Esophagus (tissue), 2 donors: ENCODE data around the gene PELI2. TPM values are rescaled to one million over a fixed set of nuclear protein-coding genes. Genes with fewer than 3 reads are reported as not detected.

ENCODE experiments used
- H3K27ac ChIP-seq, 2 donors: one replicate each; pipeline ENCODE4 v1.5.1; 2013; ENCODE audit warnings: low read depth in 2 of 2, mild to moderate bottlenecking in 2 of 2, inconsistent platforms in 1 of 2, low read length in 1 of 2, moderate library complexity in 1 of 2
- H3K27me3 ChIP-seq, 2 donors: one replicate each; pipeline ENCODE4 v1.6.1; 2013; ENCODE audit warnings: low read length in 2 of 2, control low read depth in 1 of 2, mild to moderate bottlenecking in 1 of 2; ENCODE audit not compliant: insufficient read depth in 2 of 2, control insufficient read depth in 1 of 2
- H3K36me3 ChIP-seq, 2 donors: one replicate each; pipeline ENCODE4 v1.6.1; 2013; ENCODE audit warnings: low read length in 1 of 2; ENCODE audit not compliant: control insufficient read depth in 2 of 2, insufficient read depth in 2 of 2
- H3K4me1 ChIP-seq, 2 donors: one replicate each; pipeline ENCODE4 v1.6.1; 2013; ENCODE audit warnings: low read length in 1 of 2; ENCODE audit not compliant: control insufficient read depth in 2 of 2, insufficient read depth in 2 of 2
- H3K4me3 ChIP-seq, 2 donors: one replicate each; pipeline ENCODE4 v1.5.1; 2013; ENCODE audit warnings: low read length in 2 of 2, mild to moderate bottlenecking in 2 of 2, low read depth in 1 of 2, moderate library complexity in 1 of 2
- H3K9me3 ChIP-seq, 2 donors: one replicate each; pipeline ENCODE4 v1.6.1; 2013; ENCODE audit warnings: mild to moderate bottlenecking in 2 of 2, low read depth in 1 of 2, low read length in 1 of 2, moderate library complexity in 1 of 2; ENCODE audit not compliant: control insufficient read depth in 2 of 2, insufficient read depth in 1 of 2
- WGBS, 2 donors: extraction: QIAGEN DNeasy Blood & Tissue Kit; methylation state at CpG; one replicate each; pipeline ENCODE4 v1.1.7; 2013; 5-methylcytosine and 5-hydroxymethylcytosine counted together
- polyA plus RNA-seq, 2 donors: library from polyadenylated mRNA; stranded (reverse); fragments of 200-250 nt; gene quantifications; one replicate each; pipeline ENCODE4 v1.2.3, GENCODE V29; 2013
- donor health status: healthy with polysubstance abuse.
- donor health status: Bipolar disorder and iron deficiency.

The PELI2 gene
- polyA plus RNA-seq, 2 donors, result 0.86 to 1.4 TPM

GRCh38 chr14:56094076-56094475, 24.1 kb upstream of the PELI2 start:
- Histone ChIP-seq H3K27ac (no peak overlapping the region), H3K27me3 (no peaks in the 10 kb centered on the region), H3K4me1 (no peaks in the 10 kb centered on the region), H3K36me3 (no peaks in the 10 kb centered on the region), H3K4me3 (no peak overlapping the region), H3K9me3 (no peaks in the 10 kb centered on the region)
- 64 to 83% methylated on average over 4 of the region's 4 CpGs for WGBS, 2 donors

- Histone ChIP-seq H3K27ac (no peak overlapping the region), H3K4me1 (no peaks in the 10 kb centered on the region), H3K36me3 (no peaks in the 10 kb centered on the region), H3K9me3 (no peaks in the 10 kb centered on the region), H3K4me3 (no peak overlapping the region), H3K27me3 (no peaks in the 10 kb centered on the region)
- WGBS, 2 donors, result 68 to 81% methylated on average over 1 of the region's 1 CpG
Measured at GRCh38 chr14:56098021-56098420, 20.2 kb upstream of the PELI2 start.

GRCh38 chr14:56099081-56099797, 19.0 kb upstream of the PELI2 start:
- Histone ChIP-seq H3K27me3 (no peaks in the 10 kb centered on the region), H3K36me3 (no peaks in the 10 kb centered on the region), H3K4me3 (no peak overlapping the region), H3K27ac (no peak overlapping the region), H3K9me3 (no peaks in the 10 kb centered on the region), H3K4me1 (no peaks in the 10 kb centered on the region)
- WGBS, 2 donors, result 59 to 63% methylated on average over 7 of the region's 7 CpGs

GRCh38 chr14:56100556-56100955, 17.7 kb upstream of the PELI2 start:
- no peaks in the 10 kb centered on the region for H3K9me3 ChIP-seq
- 52 to 71% methylated on average over 3 of the region's 3 CpGs for WGBS, 2 donors
- no peaks in the 10 kb centered on the region for H3K27me3 ChIP-seq
- no peaks in the 10 kb centered on the region for H3K4me1 ChIP-seq
- no peaks in the 10 kb centered on the region for H3K36me3 ChIP-seq
- no peak overlapping the region for H3K4me3 ChIP-seq
- no peak overlapping the region for H3K27ac ChIP-seq

- Histone ChIP-seq H3K36me3 (no peaks in the 10 kb centered on the region), H3K27ac (no peak overlapping the region), H3K4me3 (no peak overlapping the region), H3K4me1 (no peaks in the 10 kb centered on the region), H3K9me3 (no peaks in the 10 kb centered on the region), H3K27me3 (no peaks in the 10 kb centered on the region)
- WGBS, 2 donors, result 70 to 83% methylated on average over 3 of the region's 3 CpGs
Measured at GRCh38 chr14:56102941-56103340, 15.3 kb upstream of the PELI2 start.

GRCh38 chr14:56107615-56108014, 10.6 kb upstream of the PELI2 start:
- no peaks in the 10 kb centered on the region for H3K9me3 ChIP-seq
- H3K4me3 ChIP-seq, result no peak overlapping the region
- H3K4me1 ChIP-seq, result no peaks in the 10 kb centered on the region
- no peak overlapping the region for H3K27ac ChIP-seq
- no peaks in the 10 kb centered on the region for H3K36me3 ChIP-seq
- 61 to 82% methylated on average over 5 of the region's 5 CpGs for WGBS, 2 donors
- no peaks in the 10 kb centered on the region for H3K27me3 ChIP-seq

- Histone ChIP-seq H3K36me3 (no peaks in the 10 kb centered on the region), H3K9me3 (no peaks in the 10 kb centered on the region), H3K27me3 (no peaks in the 10 kb centered on the region), H3K4me3 (no peak overlapping the region), H3K4me1 (no peaks in the 10 kb centered on the region), H3K27ac (no peak overlapping the region)
- 66 to 86% methylated on average over 1 of the region's 1 CpG for WGBS, 2 donors
Measured at GRCh38 chr14:56108057-56108456, 10.2 kb upstream of the PELI2 start.

GRCh38 chr14:56112781-56113180, 5.4 kb upstream of the PELI2 start:
- no peaks in the 10 kb centered on the region for H3K9me3 ChIP-seq
- no peaks in the 10 kb centered on the region for H3K27me3 ChIP-seq
- no peaks in the 10 kb centered on the region for H3K36me3 ChIP-seq
- H3K4me1 ChIP-seq, result peaks cover 0 to 2% of the 10 kb centered on the region in 2 donors
- no peak overlapping the region for H3K27ac ChIP-seq
- no peak overlapping the region for H3K4me3 ChIP-seq
- 84 to 88% methylated on average over 2 of the region's 2 CpGs for WGBS, 2 donors

GRCh38 chr14:56115334-56115870, 2.8 kb upstream of the PELI2 start:
- Histone ChIP-seq H3K9me3 (no peaks in the 10 kb centered on the region), H3K36me3 (no peaks in the 10 kb centered on the region), H3K4me3 (no peak overlapping the region), H3K27me3 (no peaks in the 10 kb centered on the region), H3K27ac (no peak overlapping the region), H3K4me1 (peaks cover 0 to 2% of the 10 kb centered on the region in 2 donors)
- 87 to 90% methylated on average over 3 of the region's 3 CpGs for WGBS, 2 donors
